Activated T-cell treated with anti-CD3 and anti-CD28 coated beads, Interleukin-2, amount 50 U/mL, for 48 hours (primary cell): Measurements from ENCODE around the gene CHRM2.

Experiments used
- DNase-seq, 2 experiments: peaks; one replicate each; pipeline ENCODE4 v3.0.0-alpha.2; 2020

Gene CHRM2

GRCh38 chr7:137036768-137037167, 168.3 kb downstream of the CHRM2 start:
- DNase-seq, result no peak

GRCh38 chr7:137038706-137039105, 170.3 kb downstream of the CHRM2 start:
- no peak for DNase-seq

- DNase-seq, result no peak
These were observed 172.3 kb downstream of the CHRM2 start for GRCh38 chr7:137040745-137041144.

GRCh38 chr7:137045573-137045972, 177.1 kb downstream of the CHRM2 start:
- DNase-seq, result no peak

GRCh38 chr7:137069249-137069963, 201.0 kb downstream of the CHRM2 start:
- no peak for DNase-seq
